Osteocyte (in vitro differentiated cells): ENCODE data around the gene PLPP3. TPM values are rescaled to one million over a fixed set of nuclear protein-coding genes. Genes with fewer than 3 reads are reported as not detected.

Experiments used
- DNase-seq: peaks from one replicate; pipeline ENCODE4 v3.0.0; 2021; ENCODE audit warnings: mixed read lengths; ENCODE audit not compliant: unreplicated experiment; ENCODE audit errors: extremely low spot score
- H3K27ac Mint-ChIP-seq: one replicate; pipeline ENCODE4 v1.8.0; 2021; ENCODE audit warnings: mild to moderate bottlenecking, mixed read lengths; ENCODE audit not compliant: unreplicated experiment
- H3K27me3 Mint-ChIP-seq: one replicate; pipeline ENCODE4 v1.8.0; 2021; ENCODE audit warnings: mixed read lengths; ENCODE audit not compliant: unreplicated experiment
- H3K36me3 Mint-ChIP-seq: one replicate; pipeline ENCODE4 v1.8.0; 2021; ENCODE audit warnings: mixed read lengths; ENCODE audit not compliant: unreplicated experiment
- H3K4me1 Mint-ChIP-seq: one replicate; pipeline ENCODE4 v1.8.0; 2021; ENCODE audit warnings: mixed read lengths; ENCODE audit not compliant: unreplicated experiment
- H3K4me3 Mint-ChIP-seq: one replicate; pipeline ENCODE4 v1.8.0; 2021; ENCODE audit warnings: mild to moderate bottlenecking, moderate library complexity, mixed read lengths; ENCODE audit not compliant: unreplicated experiment
- H3K9me3 Mint-ChIP-seq: one replicate; pipeline ENCODE4 v1.8.0; 2021; ENCODE audit warnings: mixed read lengths; ENCODE audit not compliant: unreplicated experiment
- total RNA-seq: library from RNA; stranded (reverse); gene quantifications from 2 replicates; pipeline ENCODE4 v1.2.1, GENCODE V29; 2021
- TF ChIP-seq, protein P1 (sequence below): fragments of 200-600 bp; sonication (generic); IDR thresholded peaks from 2 replicates; pipeline ENCODE4 v1.5.0; 2021; ENCODE audit warnings: antibody characterized with exemption, mild to moderate bottlenecking, moderate library complexity

Gene PLPP3
- total RNA-seq, 1 donor from 2014 or later = 157 TPM

DNA sequence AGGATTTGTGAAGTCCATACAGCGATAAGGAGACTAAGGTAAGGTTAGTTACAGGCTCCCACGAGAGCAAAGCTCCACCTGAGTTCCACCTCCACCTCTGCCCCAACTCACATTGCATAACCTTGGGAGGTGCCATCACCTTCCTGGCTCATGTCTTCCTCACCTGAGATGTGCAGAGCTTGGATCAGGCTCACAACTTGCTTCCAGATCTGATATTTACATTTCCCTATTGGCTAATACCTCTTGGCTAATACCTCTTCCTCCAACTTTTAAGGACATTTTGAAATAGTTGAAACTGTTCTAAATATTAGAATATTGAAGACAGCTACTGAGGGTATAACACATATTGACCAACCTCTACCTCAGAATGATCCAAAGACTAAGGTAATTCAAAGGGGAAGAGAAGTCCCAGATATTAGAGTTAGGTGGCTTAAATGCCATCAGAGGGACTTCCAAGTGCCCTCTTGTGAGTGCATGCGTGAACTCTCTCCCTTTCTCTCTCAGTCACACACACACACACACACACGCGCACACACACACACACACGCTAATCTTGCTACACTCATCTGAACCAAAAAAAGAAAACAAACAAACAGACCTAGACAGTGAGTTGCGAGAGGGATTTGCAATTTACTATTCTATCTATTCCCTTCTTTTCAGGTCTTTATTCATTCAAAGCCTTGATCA lies 134.3 kb downstream of the PLPP3 start:
- no peaks in the 10 kb centered on the region for H3K36me3 Mint-ChIP-seq
- no peak overlapping the region for H3K27ac Mint-ChIP-seq
- no peaks in the 10 kb centered on the region for H3K27me3 Mint-ChIP-seq
- DNase-seq = no peak
- no peak overlapping the region for H3K4me3 Mint-ChIP-seq
- peaks cover 22% of the 10 kb centered on the region for H3K4me1 Mint-ChIP-seq
- TF ChIP-seq, protein P1, sequence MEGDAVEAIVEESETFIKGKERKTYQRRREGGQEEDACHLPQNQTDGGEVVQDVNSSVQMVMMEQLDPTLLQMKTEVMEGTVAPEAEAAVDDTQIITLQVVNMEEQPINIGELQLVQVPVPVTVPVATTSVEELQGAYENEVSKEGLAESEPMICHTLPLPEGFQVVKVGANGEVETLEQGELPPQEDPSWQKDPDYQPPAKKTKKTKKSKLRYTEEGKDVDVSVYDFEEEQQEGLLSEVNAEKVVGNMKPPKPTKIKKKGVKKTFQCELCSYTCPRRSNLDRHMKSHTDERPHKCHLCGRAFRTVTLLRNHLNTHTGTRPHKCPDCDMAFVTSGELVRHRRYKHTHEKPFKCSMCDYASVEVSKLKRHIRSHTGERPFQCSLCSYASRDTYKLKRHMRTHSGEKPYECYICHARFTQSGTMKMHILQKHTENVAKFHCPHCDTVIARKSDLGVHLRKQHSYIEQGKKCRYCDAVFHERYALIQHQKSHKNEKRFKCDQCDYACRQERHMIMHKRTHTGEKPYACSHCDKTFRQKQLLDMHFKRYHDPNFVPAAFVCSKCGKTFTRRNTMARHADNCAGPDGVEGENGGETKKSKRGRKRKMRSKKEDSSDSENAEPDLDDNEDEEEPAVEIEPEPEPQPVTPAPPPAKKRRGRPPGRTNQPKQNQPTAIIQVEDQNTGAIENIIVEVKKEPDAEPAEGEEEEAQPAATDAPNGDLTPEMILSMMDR = no peak
- no peaks in the 10 kb centered on the region for H3K9me3 Mint-ChIP-seq

Other genes with a start within 250 kb of the PLPP3 start
- 1.8 and 2.0 TPM in 2 replicates for gene PRKAA2, start 65.8 kb upstream of the PLPP3 start, total RNA-seq
- gene FYB2, start 239.8 kb upstream of the PLPP3 start, total RNA-seq = not detected in 2 replicates